HAP-1 (cell line): ENCODE data around the gene ZFX.
A peak's percentile ranks its signal among the peaks of the same experiment; 100 is the strongest.

Source experiments
- DNase-seq, 2 experiments: peaks; one replicate each; pipeline ENCODE4 v3.0.0-alpha.2; 2016 to 2020; ENCODE audit warnings: low spot score in 2 of 2
- H3K27me3 ChIP-seq: fragments of 250-450 bp; sonication (Bioruptor Pico); 2 replicates; pipeline ENCODE4 v1.5.1; 2020; ENCODE audit warnings: low read depth, mild to moderate bottlenecking, moderate library complexity
- H3K36me3 ChIP-seq: fragments of 250-450 bp; sonication (Bioruptor Pico); replicated peaks from 2 replicates; pipeline ENCODE4 v1.5.1; 2020; ENCODE audit warnings: mild to moderate bottlenecking
- H3K4me1 ChIP-seq: fragments of 250-450 bp; sonication (Bioruptor Pico); 2 replicates; pipeline ENCODE4 v1.5.1; 2020; ENCODE audit warnings: mild to moderate bottlenecking
- H3K4me3 ChIP-seq: fragments of 250-450 bp; sonication (Bioruptor Pico); 2 replicates; pipeline ENCODE4 v1.5.1; 2020; ENCODE audit warnings: mild to moderate bottlenecking, moderate library complexity
- H3K9me3 ChIP-seq: fragments of 250-450 bp; sonication (Bioruptor Pico); 2 replicates; pipeline ENCODE4 v1.5.1; 2020; ENCODE audit warnings: mild to moderate bottlenecking, moderate library complexity
- in situ Hi-C: fragments of 300-500 bp; cut with MboI; formaldehyde crosslinking; loops from 3 replicates; pipeline ENCODE4 v1.14.3; 2020; ENCODE audit warnings: low sequenced_read_pairs, inconsistent platforms, mixed read lengths

ZFX gene

GRCh38 chrX:24216827-24217226 lies 67.3 kb downstream of the ZFX start:
- no peak for DNase-seq
- in situ Hi-C loops, result no loop called here
- H3K4me3 ChIP-seq, result no peak overlapping the region
- no peaks in the 10 kb centered on the region for H3K9me3 ChIP-seq
- no peaks in the 10 kb centered on the region for H3K27me3 ChIP-seq
- H3K36me3 ChIP-seq, result peaks cover 18% of the 10 kb centered on the region
- H3K4me1 ChIP-seq, result peaks cover 18% of the 10 kb centered on the region

GRCh38 chrX:24219320-24219719 lies 69.8 kb downstream of the ZFX start:
- Histone ChIP-seq H3K9me3 (no peaks in the 10 kb centered on the region), H3K4me3 (no peak overlapping the region), H3K27me3 (no peaks in the 10 kb centered on the region), H3K4me1 (peaks cover 18% of the 10 kb centered on the region), H3K36me3 (0 out of 2 replicates have a peak, but pooled peaks cover 5% of the 10 kb centered on the region)
- DNase-seq, result no peak
- in situ Hi-C loops, result no loop called here

- DNase-seq, result no peak
- in situ Hi-C loops, result no loop called here
- Histone ChIP-seq H3K9me3 (peaks cover 6% of the 10 kb centered on the region), H3K4me3 (no peak overlapping the region), H3K27me3 (no peaks in the 10 kb centered on the region), H3K4me1 (peaks cover 12% of the 10 kb centered on the region), H3K36me3 (0 out of 2 replicates have a peak, but pooled peaks cover 2% of the 10 kb centered on the region)
These were observed 72.3 kb downstream of the ZFX start for GRCh38 chrX:24221872-24222271.

GRCh38 chrX:24225265-24225664 lies 75.7 kb downstream of the ZFX start:
- Histone ChIP-seq H3K27me3 (no peaks in the 10 kb centered on the region), H3K36me3 (no peaks in the 10 kb centered on the region), H3K4me1 (peaks cover 5% of the 10 kb centered on the region), H3K9me3 (peaks cover 6% of the 10 kb centered on the region), H3K4me3 (no peak overlapping the region)
- in situ Hi-C loops, result loop anchor here (25.0 kb wide), 1 partner anchor 313 kb away; the partner anchor contains the start of genes APOO and CXorf58
- no peak for DNase-seq

GRCh38 chrX:24226176-24226575 lies 76.6 kb downstream of the ZFX start:
- in situ Hi-C loops, result loop anchor here (25.0 kb wide), 1 partner anchor 314 kb away; the partner anchor contains the start of genes APOO and CXorf58

GRCh38 chrX:24228596-24228995 lies 79.1 kb downstream of the ZFX start:
- Histone ChIP-seq H3K4me1 (no peaks in the 10 kb centered on the region), H3K4me3 (no peak overlapping the region), H3K9me3 (peaks cover 6% of the 10 kb centered on the region), H3K27me3 (no peaks in the 10 kb centered on the region), H3K36me3 (no peaks in the 10 kb centered on the region)
- DNase-seq, result no peak
- in situ Hi-C loops, result loop anchor here (25.0 kb wide), 1 partner anchor 316 kb away; the partner anchor contains the start of genes APOO and CXorf58

More at GRCh38 chrX:24226176-24226575, 76.6 kb downstream of the ZFX start:
- no peak overlapping the region for H3K4me3 ChIP-seq
- H3K27me3 ChIP-seq, result no peaks in the 10 kb centered on the region
- no peak for DNase-seq
- no peaks in the 10 kb centered on the region for H3K36me3 ChIP-seq
- peaks cover 5% of the 10 kb centered on the region for H3K4me1 ChIP-seq
- H3K9me3 ChIP-seq, result peaks cover 6% of the 10 kb centered on the region

- peaks cover 6% of the 10 kb centered on the region for H3K9me3 ChIP-seq
- DNase-seq, result no peak
- no peaks in the 10 kb centered on the region for H3K27me3 ChIP-seq
- H3K4me3 ChIP-seq, result no peak overlapping the region
- in situ Hi-C loops, result loop anchor here (25.0 kb wide), 1 partner anchor 317 kb away; the partner anchor contains the start of genes APOO and CXorf58
- H3K36me3 ChIP-seq, result no peaks in the 10 kb centered on the region
- H3K4me1 ChIP-seq, result no peaks in the 10 kb centered on the region
These were observed 79.9 kb downstream of the ZFX start for GRCh38 chrX:24229400-24229879.

- in situ Hi-C loops, result loop anchor here (25.0 kb wide), 1 partner anchor 318 kb away; the partner anchor contains the start of genes APOO and CXorf58
- H3K4me1 ChIP-seq, result no peaks in the 10 kb centered on the region
- no peak overlapping the region for H3K4me3 ChIP-seq
- H3K36me3 ChIP-seq, result no peaks in the 10 kb centered on the region
- no peak for DNase-seq
- no peaks in the 10 kb centered on the region for H3K27me3 ChIP-seq
- H3K9me3 ChIP-seq, result peaks cover 6% of the 10 kb centered on the region
These were observed 80.4 kb downstream of the ZFX start for GRCh38 chrX:24229976-24230375.

- H3K4me1 ChIP-seq, result no peaks in the 10 kb centered on the region
- in situ Hi-C loops, result loop anchor here (25.0 kb wide), 1 partner anchor 319 kb away; the partner anchor contains the start of genes APOO and CXorf58
- no peak for DNase-seq
- no peaks in the 10 kb centered on the region for H3K9me3 ChIP-seq
- H3K36me3 ChIP-seq, result no peaks in the 10 kb centered on the region
- no peaks in the 10 kb centered on the region for H3K27me3 ChIP-seq
- no peak overlapping the region for H3K4me3 ChIP-seq
These were observed 81.6 kb downstream of the ZFX start for GRCh38 chrX:24231131-24231540.

GRCh38 chrX:24231641-24232179 lies 82.2 kb downstream of the ZFX start:
- H3K4me3 ChIP-seq, result no peak overlapping the region
- no peak for DNase-seq
- in situ Hi-C loops, result loop anchor here (25.0 kb wide), 1 partner anchor 319 kb away; the partner anchor contains the start of genes APOO and CXorf58
- H3K36me3 ChIP-seq, result no peaks in the 10 kb centered on the region
- no peaks in the 10 kb centered on the region for H3K27me3 ChIP-seq
- H3K4me1 ChIP-seq, result no peaks in the 10 kb centered on the region
- H3K9me3 ChIP-seq, result no peaks in the 10 kb centered on the region

GRCh38 chrX:24232796-24233195 lies 83.3 kb downstream of the ZFX start:
- Histone ChIP-seq H3K27me3 (no peaks in the 10 kb centered on the region), H3K36me3 (no peaks in the 10 kb centered on the region), H3K4me1 (no peaks in the 10 kb centered on the region), H3K4me3 (no peak overlapping the region), H3K9me3 (no peaks in the 10 kb centered on the region)
- no peak for DNase-seq
- in situ Hi-C loops, result loop anchor here (25.0 kb wide), 1 partner anchor 320 kb away; the partner anchor contains the start of genes APOO and CXorf58

- Histone ChIP-seq H3K4me3 (no peak overlapping the region), H3K9me3 (no peaks in the 10 kb centered on the region), H3K27me3 (no peaks in the 10 kb centered on the region), H3K4me1 (no peaks in the 10 kb centered on the region), H3K36me3 (no peaks in the 10 kb centered on the region)
- DNase-seq, result no peak
- in situ Hi-C loops, result loop anchor here (25.0 kb wide), 1 partner anchor 323 kb away; the partner anchor contains the start of genes APOO and CXorf58
These were observed 85.7 kb downstream of the ZFX start for GRCh38 chrX:24235084-24235710.

GRCh38 chrX:24241822-24242648 lies 92.5 kb downstream of the ZFX start:
- Histone ChIP-seq H3K4me1 (peaks cover 11% of the 10 kb centered on the region), H3K9me3 (no peaks in the 10 kb centered on the region), H3K36me3 (no peaks in the 10 kb centered on the region), H3K4me3 (no peak overlapping the region), H3K27me3 (no peaks in the 10 kb centered on the region)
- in situ Hi-C loops, result loop anchor here (5.0 to 25.0 kb wide), 2 partner anchors 170 to 330 kb away; partner anchors contain the start of genes APOO and CXorf58
- peak; percentile 52 to 71 for DNase-seq
